Pancreas (tissue), 10 donors: ENCODE measurements around the gene MKNK1. TPM values are rescaled to one million over a fixed set of nuclear protein-coding genes. Genes with fewer than 3 reads are reported as not detected.

Experiments
- ATAC-seq, 4 donors: fragments of 200-7000 bp; cut with Tn5 transposase; one replicate each; pipeline versions ENCODE4 v1.8.0 to v1.9.1; 2020; ENCODE audit warnings: mild to moderate bottlenecking in 4 of 4, moderate library complexity in 4 of 4
- DNase-seq, 6 donors: peaks; one replicate each; pipeline ENCODE4 v3.0.0-alpha.2; 2020
- FAIRE-seq: peaks from 2 replicates; lab custom pipeline; 2012; peaks lifted over from hg19 to GRCh38; lab: Jason Lieb, UNC
- H3K27ac ChIP-seq, 4 donors: fragments of 200-600 bp; sonication (generic); 1 replicate in 3 of 4; 2 replicates in 1 of 4; pipeline versions ENCODE4 v1.5.0 to v1.8.0; 2020
- H3K27me3 ChIP-seq, 4 donors: fragments of 200-600 bp; one replicate each; pipeline ENCODE4 v1.8.0; 2021
- H3K36me3 ChIP-seq, 3 donors: fragments of 200-600 bp; sonication (generic) in 1 of 3; one replicate each; pipeline versions ENCODE4 v1.5.0 to v1.8.0; 2020 to 2021
- H3K4me1 ChIP-seq, 3 donors: fragments of 200-600 bp; one replicate each; pipeline ENCODE4 v1.8.0; 2021
- H3K4me3 ChIP-seq, 4 donors: fragments of 200-600 bp; sonication (generic) in 2 of 4; one replicate each; pipeline versions ENCODE4 v1.5.0 to v1.8.0; 2020 to 2021
- H3K9me3 ChIP-seq, 4 donors: fragments of 200-600 bp; one replicate each; pipeline ENCODE4 v1.8.0; 2021
- WGBS, 2 donors: extraction: QIAGEN DNeasy Blood & Tissue Kit; methylation state at CpG; one replicate each; pipeline ENCODE4 v1.1.7; 2013; 5-methylcytosine and 5-hydroxymethylcytosine counted together
- intact Hi-C, 3 donors: fragments of 100-400 bp; cut with DNase I; formaldehyde crosslinking; loops; one replicate each; pipeline versions ENCODE4 v1.11.1 to v1.14.2; 2022
- polyA plus RNA-seq, 2 donors: library from polyadenylated mRNA; stranded (reverse); fragments of 200-250 nt; gene quantifications; one replicate each; pipeline ENCODE4 v1.2.3, GENCODE V29; 2013
- total RNA-seq, 6 donors: library from RNA; stranded (reverse); fragmentation: NEBNext Ultra II Directional in 4 of 6; extraction: Animal tissue kit (Norgen Biotek cat#: 25700) in 4 of 6; gene quantifications; one replicate each; pipeline versions ENCODE4 v1.2.1 to v1.2.4, GENCODE V29; 2021 to 2023
- TF ChIP-seq, protein P1 (sequence below), 4 donors: fragments of 200-600 bp; sonication (generic) in 3 of 4; IDR thresholded peaks; one replicate each; pipeline versions ENCODE4 v1.5.0 to v1.8.0; 2021; ENCODE audit warnings: antibody characterized with exemption in 4 of 4
- donor health status: healthy with polysubstance abuse.
- donor health status: DM: no; HTN: no; CAD: no; lungs with moderate emphysema.
- donor health status: DM: no; HTN: no; CAD: no.
- donor health status: control.
- donor health status: control.
- donor health status: Bipolar disorder and iron deficiency.
- donor health status: DM: yes; HTN: yes; CAD: no.
- donor health status: DM: no; HTN: no; CAD: no.
- donor health status: DM: no; HTN: no; CAD: no.
- donor health status: DM: yes; HTN: yes; CAD: no.

Gene MKNK1
- total and polyA plus RNA-seq, 8 donors = 44.9 to 172 (median 103) TPM

DNA sequence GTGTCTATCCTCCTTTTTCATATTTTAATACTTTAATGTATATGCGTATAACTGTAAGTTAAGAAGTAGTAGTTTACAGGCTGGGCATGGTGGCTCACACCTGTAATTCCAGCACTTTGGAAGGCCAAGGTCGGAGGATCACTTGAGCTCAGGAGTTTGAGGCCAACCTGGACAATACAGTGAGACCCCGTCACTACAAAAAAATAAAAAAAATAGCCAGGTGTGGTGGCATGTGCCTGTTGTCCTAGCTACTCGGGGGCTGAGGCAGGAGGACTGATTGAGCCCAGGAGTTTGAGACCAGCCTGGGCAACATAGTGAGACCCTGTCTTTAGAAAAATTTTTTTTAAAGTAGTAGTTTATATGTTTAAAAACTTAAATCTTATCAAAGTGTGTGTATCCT, 41.7 kb upstream of the MKNK1 start:
- DNase-seq (no peak), FAIRE-seq (no peak), ATAC-seq (no peak)
- intact Hi-C loops = no loop called here
- TF ChIP-seq, protein P1, sequence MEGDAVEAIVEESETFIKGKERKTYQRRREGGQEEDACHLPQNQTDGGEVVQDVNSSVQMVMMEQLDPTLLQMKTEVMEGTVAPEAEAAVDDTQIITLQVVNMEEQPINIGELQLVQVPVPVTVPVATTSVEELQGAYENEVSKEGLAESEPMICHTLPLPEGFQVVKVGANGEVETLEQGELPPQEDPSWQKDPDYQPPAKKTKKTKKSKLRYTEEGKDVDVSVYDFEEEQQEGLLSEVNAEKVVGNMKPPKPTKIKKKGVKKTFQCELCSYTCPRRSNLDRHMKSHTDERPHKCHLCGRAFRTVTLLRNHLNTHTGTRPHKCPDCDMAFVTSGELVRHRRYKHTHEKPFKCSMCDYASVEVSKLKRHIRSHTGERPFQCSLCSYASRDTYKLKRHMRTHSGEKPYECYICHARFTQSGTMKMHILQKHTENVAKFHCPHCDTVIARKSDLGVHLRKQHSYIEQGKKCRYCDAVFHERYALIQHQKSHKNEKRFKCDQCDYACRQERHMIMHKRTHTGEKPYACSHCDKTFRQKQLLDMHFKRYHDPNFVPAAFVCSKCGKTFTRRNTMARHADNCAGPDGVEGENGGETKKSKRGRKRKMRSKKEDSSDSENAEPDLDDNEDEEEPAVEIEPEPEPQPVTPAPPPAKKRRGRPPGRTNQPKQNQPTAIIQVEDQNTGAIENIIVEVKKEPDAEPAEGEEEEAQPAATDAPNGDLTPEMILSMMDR (IDR thresholded peaks at IDR 0.05) = no peak
- H3K9me3 ChIP-seq = no peaks in the 10 kb centered on the region
- 95 to 96% methylated on average over 4 of the region's 4 CpGs for WGBS, 2 donors
- no peak overlapping the region for H3K27ac ChIP-seq
- peaks cover 0 to 17% (median 8%) of the 10 kb centered on the region in 3 donors for H3K4me1 ChIP-seq
- no peaks in the 10 kb centered on the region for H3K27me3 ChIP-seq
- H3K36me3 ChIP-seq = peaks cover 0 to 10% (median 0%) of the 10 kb centered on the region in 3 donors
- H3K4me3 ChIP-seq = no peak overlapping the region

DNA sequence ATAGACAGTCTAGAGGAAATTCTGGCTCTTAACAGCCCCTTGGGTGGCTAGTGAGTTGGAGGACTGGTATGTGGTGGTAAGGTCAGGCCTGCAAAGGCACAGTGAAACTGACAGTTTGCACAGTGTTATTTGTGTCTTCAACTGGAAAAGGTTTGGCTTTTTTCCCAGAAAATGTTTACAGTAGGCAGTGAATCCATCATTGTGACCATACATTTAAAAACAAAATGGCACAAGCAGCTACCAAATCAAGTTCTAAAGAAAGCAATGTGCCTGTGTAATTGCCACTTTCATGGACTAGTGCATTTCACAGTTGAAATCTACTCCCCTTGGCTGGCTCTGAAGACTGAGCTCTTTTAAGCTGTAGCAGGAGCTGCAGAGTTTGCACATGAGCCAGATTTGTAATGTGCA, 39.3 kb upstream of the MKNK1 start:
- no peaks in the 10 kb centered on the region for H3K27me3 ChIP-seq
- H3K36me3 ChIP-seq = no peaks in the 10 kb centered on the region
- intact Hi-C loops = no loop called here
- FAIRE-seq (peak; percentile 45), DNase-seq (no peak), ATAC-seq (peak in 3 of 4 donors; percentile 75 to 81 (median 81))
- H3K4me1 ChIP-seq = peaks cover 0 to 23% (median 17%) of the 10 kb centered on the region in 3 donors
- TF ChIP-seq, protein P1 (IDR thresholded peaks at IDR 0.05) = no peak
- H3K4me3 ChIP-seq = no peak overlapping the region
- H3K27ac ChIP-seq = peak overlapping the region in 1 of 4 donors; percentile 17
- H3K9me3 ChIP-seq = no peaks in the 10 kb centered on the region

DNA sequence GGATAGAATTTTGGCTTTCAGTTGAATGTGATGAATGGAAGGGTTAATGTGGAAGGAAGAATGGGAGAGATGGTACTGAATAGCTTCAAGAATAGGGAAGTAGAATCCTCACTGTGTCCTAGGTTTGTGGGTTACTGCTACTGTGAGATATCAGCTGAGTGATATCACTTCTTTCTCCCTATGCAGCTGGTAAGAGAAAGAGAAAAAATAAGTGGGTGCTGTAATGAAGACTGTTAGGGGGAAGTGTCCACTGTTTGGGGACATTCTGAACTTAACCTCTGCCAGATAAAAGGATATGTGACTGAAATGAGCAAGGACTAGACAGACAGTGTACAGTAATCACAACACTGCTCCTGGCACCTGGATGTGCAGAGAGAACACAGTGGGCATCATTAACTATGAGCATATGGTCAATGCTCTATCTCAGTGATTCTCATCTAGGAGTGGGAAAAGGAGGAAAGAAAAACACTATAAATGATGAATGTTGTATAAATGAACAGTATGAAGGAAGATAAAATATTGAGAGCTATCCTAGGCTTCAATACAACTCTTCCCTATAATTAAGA, 38.1 kb upstream of the MKNK1 start:
- H3K27ac ChIP-seq = no peak overlapping the region
- no peak overlapping the region for H3K4me3 ChIP-seq
- no peak for ATAC-seq
- FAIRE-seq = no peak
- H3K27me3 ChIP-seq = no peaks in the 10 kb centered on the region
- H3K4me1 ChIP-seq = peaks cover 0 to 23% (median 17%) of the 10 kb centered on the region in 3 donors
- intact Hi-C loops = no loop called here
- H3K36me3 ChIP-seq = no peaks in the 10 kb centered on the region
- TF ChIP-seq, protein P1 (IDR thresholded peaks at IDR 0.05) = no peak
- no peaks in the 10 kb centered on the region for H3K9me3 ChIP-seq
- no peak for DNase-seq

DNA sequence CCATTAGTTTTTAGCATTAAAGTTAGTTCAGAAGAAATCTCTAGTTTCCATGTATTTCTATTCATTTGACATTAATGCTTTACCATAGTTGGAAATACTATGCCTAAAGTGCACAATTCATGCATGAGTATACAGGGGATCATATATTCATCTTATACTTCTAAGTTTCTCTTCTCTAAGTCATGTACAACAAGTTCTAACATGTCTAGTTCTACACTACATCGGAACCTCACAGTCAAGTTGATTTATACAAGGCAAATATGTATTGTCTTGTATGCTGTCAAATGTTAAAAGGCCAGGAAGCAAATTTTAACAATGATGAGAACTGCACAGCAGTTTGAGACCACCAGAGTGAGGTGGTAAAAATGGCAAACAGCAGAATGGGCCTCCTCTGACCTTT, 35.5 kb upstream of the MKNK1 start:
- Histone ChIP-seq H3K27ac (no peak overlapping the region), H3K4me1 (peaks cover 0 to 17% (median 17%) of the 10 kb centered on the region in 3 donors), H3K9me3 (no peaks in the 10 kb centered on the region), H3K27me3 (no peaks in the 10 kb centered on the region), H3K36me3 (peaks cover 0 to 13% (median 0%) of the 10 kb centered on the region in 3 donors), H3K4me3 (no peak overlapping the region)
- no peak for DNase-seq
- intact Hi-C loops = no loop called here
- no peak for FAIRE-seq
- 80 to 82% methylated on average over 1 of the region's 1 CpG for WGBS, 2 donors
- TF ChIP-seq, protein P1 (IDR thresholded peaks at IDR 0.05) = no peak
- ATAC-seq = no peak

DNA sequence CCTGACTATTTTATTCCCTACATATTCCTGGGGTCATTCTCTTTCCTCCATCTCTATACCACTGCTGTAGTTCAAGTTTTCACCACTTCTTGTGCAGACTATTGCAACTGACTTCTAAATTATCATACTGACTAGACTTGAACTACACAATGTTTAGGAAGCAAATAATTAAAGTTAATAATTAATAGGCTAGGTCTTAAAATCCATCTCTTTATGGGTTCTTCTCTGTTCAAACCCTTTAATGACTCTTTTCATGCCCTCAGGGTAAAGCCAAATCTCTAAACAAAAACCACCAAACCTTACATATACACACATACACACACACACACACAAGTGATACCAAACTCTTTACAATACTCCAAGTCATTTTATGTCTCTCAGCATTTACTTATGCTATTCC, 34.9 kb upstream of the MKNK1 start:
- Histone ChIP-seq H3K9me3 (no peaks in the 10 kb centered on the region), H3K4me3 (no peak overlapping the region), H3K36me3 (peaks cover 0 to 13% (median 0%) of the 10 kb centered on the region in 3 donors), H3K4me1 (peaks cover 0 to 17% (median 16%) of the 10 kb centered on the region in 3 donors), H3K27me3 (no peaks in the 10 kb centered on the region), H3K27ac (no peak overlapping the region)
- intact Hi-C loops = no loop called here
- no peak for FAIRE-seq
- TF ChIP-seq, protein P1 (IDR thresholded peaks at IDR 0.05) = no peak
- no peak for ATAC-seq
- no peak for DNase-seq
